Hepatocyte (in vitro differentiated cells): Measurements from ENCODE around the gene VRK1.

Experiments
- EZH2 ChIP-seq: fragments of 200-600 bp; sonication (generic); IDR thresholded peaks from 2 replicates; pipeline ENCODE4 v1.6.1; 2016; ENCODE audit warnings: antibody characterized with exemption, mild to moderate bottlenecking, borderline replicate concordance
- TF ChIP-seq, protein P1 (sequence below): fragments of 200-600 bp; sonication (generic); IDR thresholded peaks from 2 replicates; pipeline ENCODE4 v1.5.1; 2016; ENCODE audit warnings: antibody characterized with exemption, mild to moderate bottlenecking; ENCODE audit not compliant: poor library complexity

DNA sequence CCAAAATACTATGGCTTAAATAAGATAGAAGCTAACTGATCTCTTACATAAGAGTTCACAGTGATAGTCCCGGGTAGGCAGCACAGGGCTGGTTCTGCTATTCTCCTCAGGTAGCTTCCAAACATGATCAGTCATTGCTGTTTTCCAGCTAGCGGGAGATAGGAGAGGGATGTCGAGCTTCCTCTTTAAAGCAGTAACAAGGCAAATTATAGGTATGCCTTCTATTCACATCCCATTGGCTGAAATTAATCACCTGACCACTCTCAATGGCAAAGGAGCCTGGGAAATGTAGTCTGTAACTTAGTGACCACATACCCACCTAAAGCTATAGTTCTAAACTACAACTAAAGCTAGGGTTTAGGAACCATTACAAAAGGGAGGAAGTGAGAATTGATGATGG lies 34.5 kb upstream of the VRK1 start:
- TF ChIP-seq, protein P1, sequence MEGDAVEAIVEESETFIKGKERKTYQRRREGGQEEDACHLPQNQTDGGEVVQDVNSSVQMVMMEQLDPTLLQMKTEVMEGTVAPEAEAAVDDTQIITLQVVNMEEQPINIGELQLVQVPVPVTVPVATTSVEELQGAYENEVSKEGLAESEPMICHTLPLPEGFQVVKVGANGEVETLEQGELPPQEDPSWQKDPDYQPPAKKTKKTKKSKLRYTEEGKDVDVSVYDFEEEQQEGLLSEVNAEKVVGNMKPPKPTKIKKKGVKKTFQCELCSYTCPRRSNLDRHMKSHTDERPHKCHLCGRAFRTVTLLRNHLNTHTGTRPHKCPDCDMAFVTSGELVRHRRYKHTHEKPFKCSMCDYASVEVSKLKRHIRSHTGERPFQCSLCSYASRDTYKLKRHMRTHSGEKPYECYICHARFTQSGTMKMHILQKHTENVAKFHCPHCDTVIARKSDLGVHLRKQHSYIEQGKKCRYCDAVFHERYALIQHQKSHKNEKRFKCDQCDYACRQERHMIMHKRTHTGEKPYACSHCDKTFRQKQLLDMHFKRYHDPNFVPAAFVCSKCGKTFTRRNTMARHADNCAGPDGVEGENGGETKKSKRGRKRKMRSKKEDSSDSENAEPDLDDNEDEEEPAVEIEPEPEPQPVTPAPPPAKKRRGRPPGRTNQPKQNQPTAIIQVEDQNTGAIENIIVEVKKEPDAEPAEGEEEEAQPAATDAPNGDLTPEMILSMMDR, result no peak
- no peak for TF ChIP-seq EZH2
